BLaER1 (cell line): ENCODE measurements around the gene CREBZF.

Experiments used
- H3K27ac ChIP-seq: shearing (Covaris generic); formaldehyde crosslinking; 2 replicates; pipeline ENCODE4 v1.8.1; 2022
- H3K27me3 ChIP-seq: shearing (Covaris generic); formaldehyde crosslinking; 2 replicates; pipeline ENCODE4 v1.8.1; 2022
- H3K36me3 ChIP-seq: shearing (Covaris generic); formaldehyde crosslinking; 2 replicates; pipeline ENCODE4 v1.8.1; 2022
- H3K4me1 ChIP-seq: shearing (Covaris generic); formaldehyde crosslinking; 2 replicates; pipeline ENCODE4 v1.8.1; 2022
- H3K4me2 ChIP-seq: shearing (Covaris generic); formaldehyde crosslinking; 2 replicates; pipeline ENCODE4 v1.8.1; 2022
- H3K4me3 ChIP-seq: shearing (Covaris generic); formaldehyde crosslinking; 2 replicates; pipeline ENCODE4 v1.8.1; 2022
- H3K9ac ChIP-seq: shearing (Covaris generic); formaldehyde crosslinking; 2 replicates; pipeline ENCODE4 v1.8.1; 2022
- H3K9me3 ChIP-seq: shearing (Covaris generic); formaldehyde crosslinking; 2 replicates; pipeline ENCODE4 v1.8.1; 2022
- H4K20me1 ChIP-seq: shearing (Covaris generic); formaldehyde crosslinking; 2 replicates; pipeline ENCODE4 v1.8.1; 2022
- Cebpa-rat ChIP-seq: shearing (Covaris generic); IDR thresholded peaks from 2 replicates; pipeline ENCODE4 v1.8.1; 2022

CREBZF gene

GRCh38 chr11:85652786-85653447, 12.0 kb downstream of the CREBZF start:
- Histone ChIP-seq H3K9me3 (no peaks in the 10 kb centered on the region), H4K20me1 (peaks cover 66% of the 10 kb centered on the region), H3K27ac (no peak overlapping the region), H3K36me3 (peaks cover 60% of the 10 kb centered on the region), H3K27me3 (no peaks in the 10 kb centered on the region), H3K4me3 (no peak overlapping the region), H3K4me2 (no peak overlapping the region), H3K9ac (no peak overlapping the region), H3K4me1 (peaks cover 17% of the 10 kb centered on the region)
- TF ChIP-seq Cebpa-rat, result no peak

- Histone ChIP-seq H3K27me3 (no peaks in the 10 kb centered on the region), H3K9me3 (no peaks in the 10 kb centered on the region), H3K4me3 (no peak overlapping the region), H3K36me3 (peaks cover 44% of the 10 kb centered on the region), H3K27ac (no peak overlapping the region), H3K9ac (no peak overlapping the region), H3K4me1 (peaks cover 23% of the 10 kb centered on the region), H3K4me2 (no peak overlapping the region), H4K20me1 (peaks cover 48% of the 10 kb centered on the region)
- TF ChIP-seq Cebpa-rat, result no peak
Measured at GRCh38 chr11:85651118-85651517, 13.8 kb downstream of the CREBZF start.

GRCh38 chr11:85647604-85648299, 17.2 kb downstream of the CREBZF start, which contains the start of gene TMEM126A:
TSS of gene TMEM126A (plus strand) at chr11:85647967. CDS start at chr11:85650256, 2,289 bp downstream.
- H3K9me3 ChIP-seq, result no peaks in the 10 kb centered on the region
- peak within 1 kb of the TSS; percentile 91 for H3K4me2 ChIP-seq
- peaks cover 16% of the 10 kb centered on the region for H3K36me3 ChIP-seq
- no peak for TF ChIP-seq Cebpa-rat
- H3K27ac ChIP-seq, result peak within 1 kb of the TSS; percentile 65
- H3K4me3 ChIP-seq, result peak within 1 kb of the TSS; percentile 74
- peaks cover 17% of the 10 kb centered on the region; the same call in 1 of the 2 replicates for H4K20me1 ChIP-seq
- H3K27me3 ChIP-seq, result no peaks in the 10 kb centered on the region
- peaks cover 23% of the 10 kb centered on the region for H3K4me1 ChIP-seq
- H3K9ac ChIP-seq, result peak within 1 kb of the TSS; percentile 81

- no peaks in the 10 kb centered on the region for H3K27me3 ChIP-seq
- H4K20me1 ChIP-seq, result peaks cover 11% of the 10 kb centered on the region; the same call in 1 of the 2 replicates
- H3K4me3 ChIP-seq, result peak overlapping the region; percentile 74
- no peak for TF ChIP-seq Cebpa-rat
- H3K36me3 ChIP-seq, result peaks cover 15% of the 10 kb centered on the region
- H3K4me1 ChIP-seq, result peaks cover 23% of the 10 kb centered on the region
- H3K9me3 ChIP-seq, result no peaks in the 10 kb centered on the region
- H3K4me2 ChIP-seq, result peak overlapping the region; percentile 91
- peak overlapping the region; percentile 81 for H3K9ac ChIP-seq
- H3K27ac ChIP-seq, result peak overlapping the region; percentile 65; the same call in 1 of the 2 replicates
Measured at GRCh38 chr11:85647078-85647477, 17.9 kb downstream of the CREBZF start.

- Histone ChIP-seq H3K4me1 (peaks cover 7% of the 10 kb centered on the region), H3K4me2 (no peak overlapping the region), H3K27ac (no peak overlapping the region), H3K9ac (no peak overlapping the region), H3K36me3 (peaks cover 4% of the 10 kb centered on the region; the same call in 1 of the 2 replicates), H3K27me3 (no peaks in the 10 kb centered on the region), H3K9me3 (no peaks in the 10 kb centered on the region), H4K20me1 (no peaks in the 10 kb centered on the region), H3K4me3 (no peak overlapping the region)
- TF ChIP-seq Cebpa-rat, result no peak
Measured at GRCh38 chr11:85643191-85643614, 21.7 kb downstream of the CREBZF start.

- H3K36me3 ChIP-seq, result peaks cover 65% of the 10 kb centered on the region
- no peaks in the 10 kb centered on the region for H3K27me3 ChIP-seq
- no peak overlapping the region for H3K4me2 ChIP-seq
- no peaks in the 10 kb centered on the region; the same call in 1 of the 2 replicates for H4K20me1 ChIP-seq
- H3K4me1 ChIP-seq, result peaks cover 10% of the 10 kb centered on the region
- H3K4me3 ChIP-seq, result no peak overlapping the region
- no peak overlapping the region for H3K9ac ChIP-seq
- TF ChIP-seq Cebpa-rat, result no peak
- no peak overlapping the region for H3K27ac ChIP-seq
- H3K9me3 ChIP-seq, result no peaks in the 10 kb centered on the region
Measured at GRCh38 chr11:85634747-85635146, 30.2 kb downstream of the CREBZF start.

- peak overlapping the region; percentile 72 for H3K4me3 ChIP-seq
- no peak for TF ChIP-seq Cebpa-rat
- H3K36me3 ChIP-seq, result peaks cover 24% of the 10 kb centered on the region; the same call in 1 of the 2 replicates
- H4K20me1 ChIP-seq, result no peaks in the 10 kb centered on the region; the same call in 1 of the 2 replicates
- peak overlapping the region; percentile 85 for H3K4me2 ChIP-seq
- H3K27ac ChIP-seq, result peak overlapping the region; percentile 33
- H3K27me3 ChIP-seq, result no peaks in the 10 kb centered on the region
- H3K9me3 ChIP-seq, result no peaks in the 10 kb centered on the region
- H3K4me1 ChIP-seq, result peaks cover 32% of the 10 kb centered on the region
- peak overlapping the region; percentile 72 for H3K9ac ChIP-seq
Measured at GRCh38 chr11:85628771-85629341, 36.1 kb downstream of the CREBZF start.

- Histone ChIP-seq H3K9me3 (no peaks in the 10 kb centered on the region), H3K36me3 (peaks cover 23% of the 10 kb centered on the region; the same call in 1 of the 2 replicates), H4K20me1 (no peaks in the 10 kb centered on the region; the same call in 1 of the 2 replicates), H3K4me1 (peaks cover 32% of the 10 kb centered on the region), H3K4me2 (peak within 1 kb of the TSS; percentile 93), H3K4me3 (peak within 1 kb of the TSS; percentile 72), H3K9ac (peak within 1 kb of the TSS; percentile 72), H3K27me3 (no peaks in the 10 kb centered on the region), H3K27ac (peak within 1 kb of the TSS; percentile 52)
- TF ChIP-seq Cebpa-rat, result no peak
Measured at GRCh38 chr11:85627998-85628770, 36.7 kb downstream of the CREBZF start, which contains the start of gene TMEM126B. TSS of gene TMEM126B (plus strand) at chr11:85628593. CDS start at chr11:85628608, 15 bp downstream.
